Central memory CD4-positive, alpha-beta T cell (primary cell): ENCODE measurements around the gene OLFM1.
"Not testable (repeated sequence)": the region's sequence is repeated elsewhere in the genome, so short reads cannot be mapped to it uniquely, and the experiment has no call there.

Source experiments
- DNase-seq: peaks from one replicate; pipeline ENCODE4 v3.0.0; 2022

Gene OLFM1

DNA sequence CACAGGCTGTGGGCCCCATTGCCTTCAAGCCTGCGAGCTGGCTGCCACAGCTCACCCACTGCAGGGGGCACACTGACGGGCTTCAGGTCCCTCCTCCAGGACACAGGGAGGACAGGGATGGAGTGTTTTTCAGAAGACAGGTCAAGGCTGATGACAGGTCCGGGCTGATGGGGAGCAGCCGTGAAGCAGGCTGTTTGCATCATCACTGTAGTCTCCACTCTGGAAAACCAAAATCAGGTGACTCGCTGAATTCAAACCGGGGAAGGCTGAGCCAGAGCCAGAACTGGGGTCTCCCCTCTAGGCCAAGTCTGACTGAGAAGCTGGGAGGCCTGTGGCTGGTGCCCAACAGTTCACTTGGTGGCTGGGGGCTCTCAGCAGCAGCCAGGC lies 48.5 kb downstream of the OLFM1 start:
- no peak for DNase-seq

DNA sequence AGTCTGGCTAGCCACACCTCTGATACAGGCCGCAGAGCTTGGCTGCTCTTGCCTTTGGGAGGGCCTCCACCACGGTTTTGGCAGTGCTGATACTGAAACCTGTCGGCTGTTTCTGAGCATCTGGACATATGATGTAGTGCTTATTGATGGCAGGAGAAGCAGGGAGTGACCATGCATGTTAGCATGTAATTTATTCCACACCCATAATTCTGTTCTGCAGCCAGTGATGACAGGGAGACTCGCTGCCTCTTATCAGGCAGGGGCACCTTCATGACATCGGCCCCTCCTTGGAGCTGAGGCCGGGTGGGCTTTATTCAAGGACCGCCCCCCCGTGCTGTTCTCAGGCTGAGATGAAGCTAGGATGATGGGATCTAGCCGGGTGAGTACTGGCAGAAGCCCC lies 49.0 kb downstream of the OLFM1 start:
- no peak for DNase-seq

DNA sequence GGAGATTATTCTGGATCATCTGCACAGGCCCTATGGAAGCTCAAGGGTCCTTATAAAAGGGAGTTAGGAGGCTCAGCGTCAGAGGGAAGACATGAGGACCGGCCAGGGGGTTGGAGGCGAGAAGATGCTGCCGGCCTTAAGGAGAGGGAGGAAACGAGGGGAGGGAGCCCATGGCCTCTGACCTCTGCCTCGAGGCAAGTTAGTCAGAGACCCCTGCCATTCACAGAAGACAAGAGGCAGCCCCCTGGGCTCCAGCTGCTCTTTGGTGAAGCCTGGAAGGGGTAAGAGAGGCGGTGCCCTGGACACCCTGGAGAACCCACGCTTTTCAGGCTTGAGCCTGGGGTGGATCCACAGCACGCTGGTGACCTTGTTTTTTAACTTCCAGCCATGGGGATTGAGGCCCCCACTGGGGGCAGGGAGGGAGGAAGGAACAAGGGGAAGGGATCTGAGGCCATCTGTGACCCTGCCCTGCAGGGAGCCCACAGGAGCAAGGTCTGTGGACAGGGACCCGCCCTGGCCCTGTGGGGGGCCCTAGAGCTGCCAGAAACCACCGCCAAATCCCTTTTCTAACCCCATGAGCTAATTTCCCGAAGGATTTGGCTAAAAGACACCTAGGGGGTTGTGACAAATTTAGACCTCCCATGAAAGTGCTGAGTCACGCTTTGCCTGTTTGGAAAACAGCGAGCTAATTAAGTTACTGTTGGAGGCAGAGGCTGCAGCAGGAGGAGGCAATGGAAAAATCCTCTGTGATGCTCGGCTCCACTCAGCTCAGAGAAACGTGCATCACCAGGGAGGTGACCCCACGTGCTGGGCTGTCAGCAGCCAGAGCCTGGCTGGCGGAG lies 49.7 kb downstream of the OLFM1 start:
- no peak for DNase-seq

DNA sequence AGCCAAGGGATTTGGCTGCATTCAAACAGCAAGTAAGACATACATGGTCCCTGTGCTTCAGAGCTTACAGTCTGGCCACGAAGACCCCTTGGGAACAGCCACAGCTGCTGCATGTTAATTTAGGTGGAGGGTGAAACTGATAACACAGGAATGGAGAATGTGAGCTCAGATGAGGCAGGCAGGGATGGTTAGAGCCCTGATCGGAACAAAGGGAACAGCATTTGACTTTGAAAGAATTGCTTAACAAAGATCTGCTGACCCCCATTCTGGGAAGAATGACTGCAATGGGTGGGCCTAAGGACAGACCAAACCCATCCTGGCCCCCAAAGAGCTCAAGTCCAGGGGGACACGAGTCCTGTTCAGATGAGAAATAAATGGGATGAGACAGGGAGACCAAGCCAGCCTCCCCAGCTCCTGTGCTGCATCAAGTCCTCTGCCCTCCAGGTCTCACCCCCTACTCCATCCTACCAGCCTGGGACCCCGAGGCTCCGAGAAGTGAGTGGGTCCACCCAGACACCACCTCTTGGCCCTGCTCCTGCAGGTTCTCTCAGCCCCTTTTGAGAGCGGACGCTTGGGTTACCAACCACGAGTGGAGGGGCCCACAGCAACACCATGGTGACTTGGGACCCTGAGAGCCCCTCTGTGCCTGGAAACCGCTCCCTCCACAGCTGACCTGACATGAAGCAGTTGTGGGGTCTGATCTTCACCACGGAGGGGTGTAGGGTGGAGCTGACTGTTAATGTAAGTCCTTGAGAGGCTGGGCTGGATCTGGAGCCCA lies 50.8 kb downstream of the OLFM1 start:
- DNase-seq: no peak

DNA sequence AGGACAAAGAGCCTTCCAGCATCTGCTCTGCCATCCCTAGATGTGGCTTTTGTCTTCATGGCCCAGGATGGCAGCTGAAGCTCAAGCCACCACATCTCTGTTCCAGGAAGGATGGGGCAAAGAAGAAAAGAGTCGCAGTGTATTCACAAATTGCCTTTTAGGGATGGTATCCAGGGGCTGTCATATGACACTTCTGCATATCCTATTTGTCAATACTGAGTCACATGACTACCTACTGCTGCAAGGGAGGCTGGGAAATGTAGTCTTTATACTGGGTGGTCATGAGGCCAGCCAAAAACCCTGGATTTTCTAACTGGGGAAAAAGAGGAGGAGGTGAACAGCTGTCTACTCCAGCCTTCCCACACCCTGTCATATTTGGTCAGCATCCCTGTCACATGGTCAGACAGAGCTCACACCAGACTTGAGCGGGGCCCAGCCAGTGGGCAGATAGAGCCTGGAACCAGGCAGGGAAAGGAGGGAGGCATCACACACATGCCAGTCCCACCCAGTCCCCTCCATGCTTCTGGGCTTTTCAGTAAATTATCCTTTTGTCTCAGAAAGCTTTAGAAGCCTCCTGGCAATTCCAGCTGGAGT lies 52.0 kb downstream of the OLFM1 start:
- DNase-seq: no peak

DNA sequence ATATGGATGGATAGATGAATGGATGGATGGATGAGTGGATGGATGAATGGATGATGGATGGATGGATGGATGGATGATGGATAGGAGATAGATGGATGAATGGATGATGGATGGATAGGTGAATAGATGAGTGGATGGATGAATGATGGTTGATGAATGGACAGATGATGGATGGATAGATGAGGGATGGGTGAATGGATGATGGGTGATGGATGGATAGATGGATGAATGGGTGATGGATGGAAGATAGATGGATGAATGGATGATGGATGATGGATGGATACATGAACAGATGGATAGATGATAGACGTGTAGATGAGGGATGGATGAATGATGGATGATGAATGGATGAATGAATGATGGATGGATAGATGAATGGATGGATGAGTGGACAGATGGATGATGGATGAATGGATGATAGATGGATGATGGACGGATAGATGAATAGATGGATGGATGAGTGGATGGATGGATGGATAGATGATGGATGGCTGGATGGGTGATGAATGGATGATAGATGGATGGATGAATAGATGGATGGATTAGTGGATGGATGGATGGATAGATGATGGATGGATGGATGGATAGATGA lies 53.8 kb downstream of the OLFM1 start:
- DNase-seq: no peak

DNA sequence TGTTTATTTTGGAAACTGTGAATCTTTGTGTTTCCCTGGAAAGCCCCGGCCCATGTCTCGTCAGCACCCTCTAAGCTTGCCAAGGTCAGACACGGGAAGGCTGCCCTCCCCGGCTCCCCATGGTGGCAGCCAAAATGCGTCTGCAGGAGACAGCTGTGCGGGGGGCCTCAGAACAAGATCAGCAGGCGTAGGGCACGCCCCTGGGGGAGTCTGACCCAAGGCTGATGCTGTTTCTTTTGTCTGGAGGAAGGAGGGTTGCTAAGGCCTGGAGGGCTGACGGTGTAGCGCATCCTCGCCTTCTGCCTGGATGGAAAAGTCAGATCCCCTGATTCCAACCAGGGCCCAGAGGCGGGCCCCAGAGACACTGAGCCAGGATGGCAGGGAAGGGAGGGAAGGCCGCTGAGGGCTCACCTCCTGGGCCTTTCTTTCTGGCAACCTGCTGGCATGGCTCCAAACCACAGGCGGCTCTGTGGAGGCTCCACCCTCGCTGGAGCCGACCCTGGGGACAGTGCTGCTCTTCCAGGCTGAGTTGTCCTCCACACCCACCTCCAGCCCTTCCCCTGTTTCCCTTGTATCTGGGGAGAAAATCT lies 57.2 kb downstream of the OLFM1 start:
- DNase-seq: no peak

DNA sequence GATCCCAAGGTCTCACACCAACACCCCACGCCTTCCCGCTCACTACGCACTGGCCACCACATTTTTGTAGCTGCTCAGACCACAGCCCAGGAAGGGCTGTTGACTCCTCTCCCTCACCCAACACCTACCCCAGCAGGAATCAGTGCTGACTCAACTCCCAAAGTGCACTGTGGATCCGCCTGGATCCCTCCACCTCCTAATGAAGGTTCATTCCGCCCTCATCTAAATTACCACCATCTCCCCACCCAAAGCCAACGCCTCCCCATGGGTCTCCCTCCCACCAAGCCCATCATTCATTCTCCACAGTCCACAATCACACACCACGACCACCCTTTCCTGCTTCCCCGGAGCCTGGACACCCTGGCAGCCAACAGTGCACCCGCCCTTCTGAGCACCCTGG lies 57.8 kb downstream of the OLFM1 start:
- DNase-seq: no peak

DNA sequence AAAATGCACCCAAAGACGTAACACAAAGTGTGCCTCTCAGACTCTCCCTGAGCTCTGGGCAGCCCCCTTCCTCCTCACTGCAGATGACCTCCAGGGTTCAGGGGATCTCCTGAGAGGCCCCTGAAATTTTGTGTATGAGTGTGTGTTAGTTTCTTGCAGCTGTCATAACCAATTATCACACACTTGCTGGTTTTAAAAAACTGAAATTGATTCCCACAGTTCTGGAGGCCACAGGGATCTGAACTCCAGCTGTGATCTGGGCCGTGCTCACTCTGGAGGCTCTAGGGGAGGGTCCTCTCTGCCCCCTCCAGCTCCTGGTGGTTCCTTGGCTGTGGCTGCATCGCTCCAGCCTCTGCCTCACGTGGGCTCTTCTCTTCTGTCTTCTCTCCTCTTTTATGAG lies 58.8 kb downstream of the OLFM1 start:
- DNase-seq: no peak

DNA sequence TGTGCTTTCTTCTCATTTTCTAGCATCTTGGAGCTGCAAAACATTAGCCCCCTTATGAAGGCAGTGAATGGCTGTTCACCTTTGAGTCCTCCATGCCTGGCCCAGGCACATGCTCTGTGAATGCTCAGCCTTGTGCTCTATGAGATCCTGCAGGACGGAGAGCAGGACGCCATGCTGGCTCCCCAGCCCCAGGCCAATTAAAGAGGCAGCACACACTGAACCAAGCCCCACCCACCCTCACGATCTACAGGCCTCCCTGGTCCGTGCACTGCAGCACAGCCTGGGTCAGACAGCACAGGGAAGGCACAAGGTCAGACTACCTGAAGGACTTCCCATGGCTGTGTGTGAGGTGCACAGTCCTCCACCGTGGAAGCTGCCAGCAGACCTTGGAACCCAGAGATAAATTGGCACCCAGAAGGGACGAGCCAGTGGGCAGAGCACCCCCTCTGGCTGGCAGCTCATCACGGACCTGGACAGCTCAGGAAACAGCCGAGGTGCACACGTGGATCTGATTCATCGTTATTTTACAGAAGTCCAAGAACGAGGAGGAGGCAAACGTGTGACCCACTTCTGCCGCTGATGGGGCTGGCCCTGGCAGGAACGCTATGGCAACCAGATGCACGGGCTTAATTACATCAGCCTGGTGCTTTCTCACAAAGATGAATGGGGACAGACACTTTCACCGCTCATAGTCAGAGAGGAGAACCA lies 59.5 kb downstream of the OLFM1 start:
- DNase-seq: no peak

DNA sequence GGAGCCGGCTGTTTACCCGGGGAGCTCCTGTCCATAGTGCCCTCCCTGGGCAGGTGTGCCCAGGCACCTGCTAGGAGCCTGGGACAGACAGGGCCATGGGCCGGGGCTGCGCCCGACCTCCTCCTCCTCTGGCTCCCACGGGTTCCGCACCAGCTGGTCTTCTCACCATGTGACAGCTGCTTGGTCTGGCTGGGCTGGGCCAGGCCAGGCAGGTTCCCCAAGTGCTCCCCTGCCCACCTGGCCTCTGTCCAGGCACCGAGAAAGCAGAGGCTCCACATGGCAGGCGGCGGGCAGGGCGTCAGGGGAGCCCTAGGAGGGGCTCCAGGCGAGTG lies 60.0 kb downstream of the OLFM1 start:
- DNase-seq: no peak

DNA sequence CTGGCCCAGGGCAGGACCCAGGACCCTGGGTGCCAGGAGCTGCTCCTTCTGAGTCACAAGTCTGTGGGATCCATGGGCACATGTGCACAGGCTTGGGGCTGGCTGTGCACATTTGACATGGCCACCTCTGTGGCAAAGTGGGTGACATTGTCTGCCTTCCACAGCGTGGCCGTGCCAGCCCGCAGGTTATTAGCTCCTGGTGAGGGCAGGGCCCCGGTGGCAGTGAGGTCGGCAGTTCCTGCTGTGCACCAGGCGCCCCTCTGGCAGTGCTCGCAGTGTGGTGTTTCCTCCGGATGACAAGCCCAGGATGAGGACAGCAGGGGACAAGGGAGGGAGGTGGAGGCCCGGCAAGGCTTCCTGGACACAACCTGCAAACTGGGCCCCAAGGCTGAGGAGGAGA lies 60.5 kb downstream of the OLFM1 start:
- DNase-seq: no peak

DNA sequence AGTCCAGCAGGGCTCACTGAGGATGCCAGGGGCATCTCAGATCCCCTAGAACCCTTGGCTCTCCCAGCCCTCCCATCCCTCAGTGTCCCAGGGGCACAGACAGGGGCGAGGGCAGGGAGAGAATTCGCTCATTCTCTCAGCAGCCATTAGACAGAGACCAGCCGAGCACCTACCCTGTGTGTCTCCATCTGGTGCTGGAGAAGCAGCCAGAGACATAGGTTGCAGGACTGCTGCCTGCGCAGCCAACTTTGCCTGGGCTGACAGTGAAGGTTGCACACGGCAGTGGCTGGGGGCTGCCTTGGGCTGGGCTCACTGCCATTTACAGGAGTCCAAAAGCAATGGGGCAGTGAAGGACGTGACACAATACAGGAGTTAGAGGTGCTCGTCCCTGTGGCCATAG lies 60.9 kb downstream of the OLFM1 start:
- no peak for DNase-seq

DNA sequence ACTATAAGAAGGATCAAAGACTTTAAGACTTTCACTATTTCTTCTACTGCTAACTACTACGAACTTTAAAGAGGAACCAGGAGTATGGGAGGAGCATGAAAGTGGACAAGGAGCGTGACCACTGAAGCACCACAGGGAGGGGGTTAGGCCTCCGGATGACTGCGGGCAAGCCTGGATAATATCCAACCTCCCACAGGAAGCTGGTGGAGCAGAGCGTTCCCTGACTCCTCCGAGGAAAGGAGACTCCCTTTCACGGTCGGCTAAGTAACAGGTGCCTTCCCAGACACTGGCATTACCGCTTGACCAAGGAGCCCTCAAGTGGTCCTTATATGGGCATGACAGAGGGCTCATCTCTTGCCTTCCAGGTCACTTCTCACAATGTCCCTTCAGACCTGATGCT lies 62.4 kb downstream of the OLFM1 start:
- DNase-seq: not testable (repeated sequence)

DNA sequence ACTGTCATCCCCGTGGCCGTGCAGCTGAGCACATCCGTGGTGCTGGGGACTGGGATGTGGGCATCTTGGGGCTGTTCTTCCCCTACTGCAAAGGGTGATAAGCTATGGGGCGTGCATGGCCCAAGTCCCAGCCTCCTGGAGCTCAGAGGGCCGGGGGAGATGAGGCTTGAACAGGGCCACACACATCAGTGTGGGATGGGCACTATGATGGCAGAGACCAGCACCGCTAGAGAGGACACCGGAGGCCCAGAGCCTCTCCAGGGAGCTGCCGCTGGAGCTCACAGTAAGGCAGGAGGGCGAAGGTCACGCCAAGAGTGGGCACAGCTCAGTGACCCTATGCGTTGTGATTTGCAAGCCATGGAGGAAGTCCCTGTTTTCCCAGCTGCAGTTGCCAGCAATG lies 63.5 kb downstream of the OLFM1 start:
- DNase-seq: no peak

DNA sequence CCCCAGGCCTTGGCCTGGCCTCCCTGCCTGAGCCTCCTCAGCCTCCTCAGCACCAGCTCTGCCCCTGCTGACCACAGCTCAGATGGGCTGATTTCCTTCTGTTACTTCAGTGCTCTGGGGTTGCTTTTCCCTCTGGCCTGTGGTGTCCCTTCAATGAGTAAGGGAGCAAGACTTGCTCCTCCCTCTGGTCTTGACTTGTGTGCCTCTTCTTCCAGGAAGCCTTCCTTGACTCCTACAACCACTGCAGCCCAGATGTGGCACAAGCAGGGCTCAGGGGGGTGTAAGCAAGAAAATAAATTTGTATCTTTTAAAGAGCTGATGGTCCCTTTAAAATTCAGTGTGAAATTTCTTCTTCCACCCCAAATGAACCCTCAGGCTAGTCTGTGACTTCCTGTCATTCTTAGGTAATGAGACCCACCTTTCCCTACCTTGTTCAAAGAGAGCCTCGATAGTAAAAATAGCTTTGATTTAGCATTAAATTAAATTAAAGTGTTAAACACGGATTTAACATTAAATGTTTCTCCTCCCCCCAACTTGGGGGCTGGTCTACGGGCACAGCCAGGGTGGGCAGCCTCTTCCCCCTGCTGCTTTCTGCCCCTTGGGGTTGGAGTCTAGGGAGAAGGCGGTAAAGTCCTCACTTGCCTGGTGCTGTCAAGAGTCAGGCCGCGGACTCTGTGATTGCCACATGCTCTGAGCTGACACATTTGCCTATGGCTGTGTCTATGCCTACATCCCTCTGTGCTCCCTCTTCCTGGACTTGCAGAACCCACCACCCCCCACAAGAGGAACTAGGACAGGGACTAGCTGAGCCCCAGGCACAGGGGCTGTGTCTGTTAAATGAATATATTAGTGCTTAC lies 64.5 kb downstream of the OLFM1 start:
- no peak for DNase-seq

DNA sequence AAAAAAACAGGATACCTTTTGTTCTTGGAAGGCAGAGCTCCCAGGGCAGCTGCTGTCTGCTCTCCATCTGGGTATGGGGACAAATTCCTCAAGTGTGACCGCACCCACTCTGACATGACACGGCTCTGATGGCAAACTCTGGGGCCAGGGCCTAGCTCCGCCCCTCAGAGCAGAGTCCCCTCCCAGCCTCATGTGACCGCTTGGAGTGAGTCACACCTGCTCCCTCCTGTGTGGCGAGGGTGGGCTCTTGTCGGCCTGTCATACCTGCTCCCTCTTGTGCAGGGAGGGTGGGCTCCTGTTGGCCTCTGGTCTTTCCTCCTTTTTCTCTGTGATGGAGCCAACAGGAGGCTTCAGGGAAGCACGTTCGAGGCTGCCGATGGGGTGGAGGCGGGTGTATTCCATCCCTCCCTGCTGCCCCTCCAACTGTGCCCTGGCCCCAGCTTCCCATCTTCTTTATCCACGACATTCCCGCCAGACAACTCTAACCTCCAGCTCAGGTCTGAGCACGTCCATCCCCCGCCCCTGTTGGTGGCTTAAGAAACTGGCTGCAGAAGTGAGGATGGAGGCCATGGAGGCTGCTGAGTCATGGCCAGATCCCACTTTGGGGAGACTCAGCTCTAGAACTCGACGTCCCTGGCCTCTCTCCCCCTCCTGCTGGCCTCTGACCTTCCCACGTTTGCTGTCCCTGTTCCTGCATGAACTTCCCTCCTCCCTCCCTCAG lies 65.3 kb downstream of the OLFM1 start:
- DNase-seq: no peak

DNA sequence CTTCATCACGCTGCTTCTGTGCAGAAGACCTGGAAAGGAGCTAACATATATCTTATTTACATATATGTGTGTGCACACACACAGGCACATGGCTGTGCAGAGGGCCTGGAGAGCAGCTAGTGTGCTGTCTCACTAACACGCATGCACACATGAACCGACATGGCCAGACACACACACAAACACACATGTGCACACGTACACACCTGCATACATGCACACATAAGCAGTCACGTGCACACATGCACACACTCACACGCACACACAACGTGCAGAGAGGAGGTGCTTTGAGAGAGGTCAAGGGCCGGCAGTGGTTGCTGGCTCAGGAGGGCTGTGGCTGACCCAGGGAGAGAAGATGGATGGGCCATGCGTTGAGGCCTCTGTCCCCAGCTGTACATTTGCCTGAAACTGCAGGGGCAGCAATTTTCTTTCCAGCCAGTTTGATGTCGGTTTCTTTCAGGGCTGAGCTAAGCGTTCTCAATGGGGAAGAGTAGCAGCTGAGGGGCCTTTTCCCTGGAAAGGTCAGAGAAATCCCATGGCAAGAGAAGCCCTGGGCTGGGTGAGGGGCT lies 66.7 kb downstream of the OLFM1 start:
- DNase-seq: no peak

DNA sequence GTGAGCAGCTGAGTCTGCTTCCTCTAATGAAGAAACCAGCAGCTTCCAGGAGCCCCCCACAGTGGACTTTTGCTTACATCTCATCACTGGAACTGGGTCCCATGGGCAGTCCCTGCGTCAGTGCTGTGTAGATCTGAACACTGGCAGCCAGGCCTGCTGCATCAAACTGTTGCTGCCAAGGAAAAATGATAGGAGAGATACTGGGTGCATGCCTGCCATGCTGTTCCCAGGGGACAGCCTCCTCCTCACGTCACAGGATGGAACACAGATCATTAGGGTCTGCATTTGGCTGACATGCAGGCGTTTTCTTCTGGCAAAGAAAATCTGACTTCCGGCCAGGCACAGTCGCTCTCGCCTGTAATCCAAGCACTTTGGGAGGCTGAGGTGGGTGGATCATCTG lies 67.9 kb downstream of the OLFM1 start:
- no peak for DNase-seq
